DND-41 (cell line): ENCODE data around the gene SPNS2.

Source experiments
- ATAC-seq: fragments of 200-7000 bp; cut with Tn5 transposase; 3 replicates; pipeline ENCODE4 v1.9.1; 2021; ENCODE audit warnings: low read depth; ENCODE audit not compliant: insufficient read depth
- DNase-seq: peaks from one replicate; pipeline ENCODE4 v3.0.0-alpha.2; 2020
- H2AFZ ChIP-seq: 2 replicates; pipeline ENCODE4 v1.6.0; 2012; ENCODE audit warnings: low read depth, low read length
- H3K27ac ChIP-seq: 2 replicates; pipeline ENCODE4 v1.5.1; 2012; ENCODE audit warnings: low read length, inconsistent platforms
- H3K27me3 ChIP-seq: fragments of 200-600 bp; sonication (generic); 2 replicates; pipeline ENCODE4 v1.6.0; 2012; ENCODE audit warnings: low read length, mild to moderate bottlenecking, inconsistent platforms; ENCODE audit not compliant: insufficient read depth, poor library complexity
- H3K36me3 ChIP-seq: 2 replicates; pipeline ENCODE4 v1.5.1; 2012; ENCODE audit warnings: low read length, inconsistent platforms; ENCODE audit not compliant: insufficient read depth
- H3K4me1 ChIP-seq: 2 replicates; pipeline ENCODE4 v1.5.1; 2012; ENCODE audit warnings: mild to moderate bottlenecking, low read length; ENCODE audit not compliant: insufficient read depth
- H3K4me2 ChIP-seq: 2 replicates; pipeline ENCODE4 v1.6.0; 2012; ENCODE audit warnings: mild to moderate bottlenecking, moderate library complexity, low read length, inconsistent platforms; ENCODE audit not compliant: insufficient read depth
- H3K4me3 ChIP-seq, 2 experiments: fragments of 200-600 bp in 1 of 2; shearing (Covaris generic) in 1 of 2; 2 replicates each; pipeline ENCODE4 v1.5.1; 2012 to 2016; ENCODE audit warnings: inconsistent platforms in 2 of 2, low read length in 2 of 2, mild to moderate bottlenecking in 2 of 2, low read depth in 1 of 2, moderate library complexity in 1 of 2
- H3K79me2 ChIP-seq: 2 replicates; pipeline ENCODE4 v1.6.0; 2012; ENCODE audit warnings: low read length, inconsistent platforms; ENCODE audit not compliant: insufficient read depth
- H3K9ac ChIP-seq: 2 replicates; pipeline ENCODE4 v1.6.0; 2012; ENCODE audit warnings: low read depth, mild to moderate bottlenecking, inconsistent platforms, low read length, moderate library complexity
- H3K9me3 ChIP-seq: 2 replicates; pipeline ENCODE4 v1.5.1; 2012; ENCODE audit warnings: low read length, moderate library complexity, mild to moderate bottlenecking, inconsistent platforms; ENCODE audit not compliant: insufficient read depth, severe bottlenecking
- H4K20me1 ChIP-seq: 2 replicates; pipeline ENCODE4 v1.6.0; 2012; ENCODE audit warnings: low read length; ENCODE audit not compliant: insufficient read depth
- EZH2 ChIP-seq: IDR thresholded peaks from 3 replicates; pipeline ENCODE4 v1.6.1; 2012; ENCODE audit warnings: borderline replicate concordance, low read depth, mild to moderate bottlenecking, moderate library complexity, low read length, inconsistent platforms; ENCODE audit not compliant: severe bottlenecking
- TF ChIP-seq, protein P1 (sequence below): IDR thresholded peaks from 2 replicates; pipeline ENCODE4 v1.5.1; 2012; ENCODE audit warnings: borderline replicate concordance, low read length, moderate library complexity, mild to moderate bottlenecking; ENCODE audit not compliant: poor library complexity, severe bottlenecking; ENCODE audit errors: extremely low read depth

The SPNS2 gene

DNA sequence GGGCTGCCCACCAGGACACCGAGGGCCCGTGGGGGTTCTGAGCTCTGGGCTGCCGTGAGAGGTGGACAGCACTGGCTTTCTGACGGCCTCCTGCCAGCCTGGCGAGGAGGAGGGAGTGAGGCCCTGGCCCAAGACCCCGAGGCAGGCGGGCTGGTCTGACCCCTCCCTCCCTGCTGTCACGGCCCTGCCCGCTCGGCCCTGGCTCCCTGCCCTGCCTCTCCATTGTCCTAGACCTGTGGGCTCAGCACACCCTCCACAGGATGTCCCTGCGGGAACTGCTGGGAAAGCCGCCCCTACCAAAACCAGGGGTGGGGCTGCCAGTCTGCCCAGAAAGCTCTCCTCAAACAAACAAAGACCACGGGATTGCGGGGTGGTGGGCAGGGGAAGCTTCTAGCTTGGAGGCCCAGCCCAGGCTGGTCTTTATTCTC, 20.7 kb downstream of the SPNS2 start:
- Histone ChIP-seq H4K20me1 (no peaks in the 10 kb centered on the region; the same call in 1 of the 2 replicates), H2AFZ (no peak overlapping the region), H3K9me3 (no peaks in the 10 kb centered on the region), H3K9ac (no peak overlapping the region), H3K27ac (no peak overlapping the region), H3K4me1 (no peaks in the 10 kb centered on the region), H3K36me3 (no peaks in the 10 kb centered on the region), H3K4me3 (no peak overlapping the region), H3K79me2 (no peaks in the 10 kb centered on the region), H3K4me2 (no peak overlapping the region), H3K27me3 (no peaks in the 10 kb centered on the region)
- TF ChIP-seq, protein P1, sequence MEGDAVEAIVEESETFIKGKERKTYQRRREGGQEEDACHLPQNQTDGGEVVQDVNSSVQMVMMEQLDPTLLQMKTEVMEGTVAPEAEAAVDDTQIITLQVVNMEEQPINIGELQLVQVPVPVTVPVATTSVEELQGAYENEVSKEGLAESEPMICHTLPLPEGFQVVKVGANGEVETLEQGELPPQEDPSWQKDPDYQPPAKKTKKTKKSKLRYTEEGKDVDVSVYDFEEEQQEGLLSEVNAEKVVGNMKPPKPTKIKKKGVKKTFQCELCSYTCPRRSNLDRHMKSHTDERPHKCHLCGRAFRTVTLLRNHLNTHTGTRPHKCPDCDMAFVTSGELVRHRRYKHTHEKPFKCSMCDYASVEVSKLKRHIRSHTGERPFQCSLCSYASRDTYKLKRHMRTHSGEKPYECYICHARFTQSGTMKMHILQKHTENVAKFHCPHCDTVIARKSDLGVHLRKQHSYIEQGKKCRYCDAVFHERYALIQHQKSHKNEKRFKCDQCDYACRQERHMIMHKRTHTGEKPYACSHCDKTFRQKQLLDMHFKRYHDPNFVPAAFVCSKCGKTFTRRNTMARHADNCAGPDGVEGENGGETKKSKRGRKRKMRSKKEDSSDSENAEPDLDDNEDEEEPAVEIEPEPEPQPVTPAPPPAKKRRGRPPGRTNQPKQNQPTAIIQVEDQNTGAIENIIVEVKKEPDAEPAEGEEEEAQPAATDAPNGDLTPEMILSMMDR, result no peak
- no peak for TF ChIP-seq EZH2
- DNase-seq (no peak), ATAC-seq (no peak)

DNA sequence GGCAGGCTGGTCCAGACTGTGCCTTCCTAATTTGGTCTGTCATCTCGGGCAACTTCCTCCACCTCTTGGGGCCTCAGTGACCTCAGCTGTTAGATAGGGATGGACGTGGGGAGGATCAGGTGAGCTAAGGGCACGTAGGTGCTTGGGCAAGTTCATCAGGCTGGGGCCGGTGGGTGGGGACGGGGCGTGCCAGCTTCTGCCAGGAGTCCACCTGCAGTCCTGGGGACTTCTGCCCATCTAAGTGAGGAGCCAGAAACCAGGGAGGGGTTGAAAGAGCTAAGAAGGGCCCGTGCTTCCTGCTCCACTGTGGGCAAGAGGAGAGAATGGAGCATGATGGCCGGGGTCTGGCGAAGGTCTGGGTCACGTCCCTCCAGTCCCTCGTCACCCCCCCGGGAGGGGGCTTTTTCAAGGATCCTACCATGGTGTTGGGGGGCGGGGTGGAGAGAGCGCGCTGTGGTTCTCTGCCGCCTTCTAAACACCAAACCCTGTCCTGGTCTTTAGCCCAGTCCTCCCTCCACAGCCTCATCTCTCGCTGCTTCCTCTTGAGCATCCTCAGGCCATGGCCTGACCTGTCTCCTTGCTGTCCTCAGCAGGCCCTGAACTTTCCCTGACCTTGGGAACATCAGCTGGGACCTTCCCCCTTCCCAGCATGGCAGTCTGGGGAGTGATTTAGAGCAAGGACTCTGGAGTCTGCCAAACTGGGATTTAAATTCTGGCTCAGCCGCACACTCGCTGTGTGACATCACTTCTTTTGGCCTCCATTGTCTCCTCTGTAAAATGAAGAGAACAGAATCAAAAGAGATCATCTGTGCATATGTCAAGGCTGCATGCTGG, 21.6 kb downstream of the SPNS2 start:
- Histone ChIP-seq H3K9me3 (no peaks in the 10 kb centered on the region), H3K4me2 (no peak overlapping the region), H4K20me1 (no peaks in the 10 kb centered on the region; the same call in 1 of the 2 replicates), H2AFZ (no peak overlapping the region), H3K27ac (no peak overlapping the region), H3K4me3 (no peak overlapping the region), H3K27me3 (no peaks in the 10 kb centered on the region), H3K79me2 (no peaks in the 10 kb centered on the region), H3K9ac (no peak overlapping the region), H3K36me3 (no peaks in the 10 kb centered on the region), H3K4me1 (no peaks in the 10 kb centered on the region)
- DNase-seq (no peak), ATAC-seq (no peak)
- TF ChIP-seq EZH2, result no peak
- TF ChIP-seq, protein P1, result no peak

DNA sequence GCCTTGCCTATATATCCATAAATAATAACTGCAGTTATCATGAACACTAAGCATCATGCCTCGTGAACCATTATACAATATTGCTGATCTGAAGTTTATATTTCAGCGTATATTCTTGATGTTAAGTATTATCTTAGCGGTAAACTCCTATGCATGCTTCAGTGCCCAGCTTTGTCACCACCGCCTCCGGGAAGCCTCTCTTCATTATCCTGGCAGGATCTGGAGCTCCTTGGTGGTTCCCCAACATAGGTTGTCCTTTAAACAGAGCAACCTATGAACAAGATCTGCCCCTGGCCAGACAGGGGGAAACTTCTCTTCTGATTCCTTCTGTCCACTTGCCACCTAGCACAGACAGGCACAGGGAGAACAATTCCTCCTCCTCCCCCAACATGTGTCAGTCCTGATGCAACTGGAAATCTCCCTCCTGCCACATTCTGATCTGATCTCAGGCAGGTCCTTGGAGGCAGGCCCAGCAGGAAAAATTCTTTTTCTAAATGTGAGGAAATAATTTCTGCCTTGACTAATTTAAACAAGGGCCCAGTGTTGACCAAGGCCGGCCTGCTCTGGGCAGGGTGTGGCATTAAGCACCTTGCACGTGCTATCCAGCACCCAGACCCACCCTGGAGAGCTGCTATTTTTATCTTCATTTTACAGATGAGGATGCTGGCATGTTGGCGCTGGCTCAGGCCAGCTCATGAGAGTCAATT, 22.4 kb downstream of the SPNS2 start:
- ATAC-seq (no peak), DNase-seq (no peak)
- no peak for TF ChIP-seq EZH2
- TF ChIP-seq, protein P1, result no peak
- Histone ChIP-seq H3K9me3 (no peaks in the 10 kb centered on the region), H3K36me3 (no peaks in the 10 kb centered on the region), H3K27me3 (no peaks in the 10 kb centered on the region), H3K4me1 (no peaks in the 10 kb centered on the region), H3K79me2 (no peaks in the 10 kb centered on the region), H3K27ac (no peak overlapping the region), H2AFZ (no peak overlapping the region), H3K4me2 (no peak overlapping the region), H3K9ac (no peak overlapping the region), H3K4me3 (no peak overlapping the region), H4K20me1 (no peaks in the 10 kb centered on the region; the same call in 1 of the 2 replicates)
